Chondrocyte (in vitro differentiated cells): ENCODE measurements around the gene CNOT10. TPM values are rescaled to one million over a fixed set of nuclear protein-coding genes. Genes with fewer than 3 reads are reported as not detected.

Experiments
- DNase-seq: peaks from one replicate; pipeline ENCODE4 v3.0.0; 2021; ENCODE audit warnings: mixed read lengths, low spot score
- H3K27ac Mint-ChIP-seq: one replicate; pipeline ENCODE4 v1.8.0; 2021; ENCODE audit warnings: mild to moderate bottlenecking, moderate library complexity, mixed read lengths; ENCODE audit not compliant: unreplicated experiment
- H3K27me3 Mint-ChIP-seq: 2 replicates; pipeline ENCODE4 v1.8.0; 2021; ENCODE audit warnings: low read depth, mixed read lengths
- H3K36me3 Mint-ChIP-seq: 2 replicates; pipeline ENCODE4 v1.8.0; 2021; ENCODE audit warnings: low read depth, mixed read lengths
- H3K4me1 Mint-ChIP-seq: 2 replicates; pipeline ENCODE4 v1.8.0; 2021; ENCODE audit warnings: low read depth, mild to moderate bottlenecking, mixed read lengths
- H3K4me3 Mint-ChIP-seq: one replicate; pipeline ENCODE4 v1.8.0; 2021; ENCODE audit warnings: mild to moderate bottlenecking, moderate library complexity, mixed read lengths; ENCODE audit not compliant: unreplicated experiment
- H3K9me3 Mint-ChIP-seq: 2 replicates; pipeline ENCODE4 v1.8.0; 2021; ENCODE audit warnings: low read depth, mixed read lengths
- long read RNA-seq: library from polyadenylated mRNA; stranded (forward); transcript quantifications from one replicate; pipeline ENCODE4 v2.0.0, GENCODE V29; 2021
- total RNA-seq: library from RNA; stranded (reverse); gene quantifications from 3 replicates; pipeline ENCODE4 v1.2.1, GENCODE V29; 2021
- TF ChIP-seq, protein P1 (sequence below): fragments of 200-600 bp; sonication (generic); IDR thresholded peaks from 2 replicates; pipeline ENCODE4 v1.5.0; 2021; ENCODE audit warnings: antibody characterized with exemption, mild to moderate bottlenecking, moderate library complexity

Gene CNOT10
- 43.6 to 58.0 TPM (median 49.1 TPM) in 3 replicates for total RNA-seq
- long read RNA-seq, transcript CNOT10-201 (19 exons, 2,815 nt), result major isoform, 16 of 38 reads
- long read RNA-seq, partial matches to known transcripts, result 10 of 38 reads
- long read RNA-seq, other reads (novel, unspliced or antisense), result 12 of 38 reads

- peak within 1 kb of the TSS; percentile 88 for H3K4me3 Mint-ChIP-seq
- no peaks in the 10 kb centered on the region for H3K27me3 Mint-ChIP-seq
- DNase-seq, result peak; percentile 99
- peak within 1 kb of the TSS; percentile 97 for H3K27ac Mint-ChIP-seq
- peaks cover 4% of the 10 kb centered on the region for H3K36me3 Mint-ChIP-seq
- H3K4me1 Mint-ChIP-seq, result peaks cover 30% of the 10 kb centered on the region
- TF ChIP-seq, protein P1, sequence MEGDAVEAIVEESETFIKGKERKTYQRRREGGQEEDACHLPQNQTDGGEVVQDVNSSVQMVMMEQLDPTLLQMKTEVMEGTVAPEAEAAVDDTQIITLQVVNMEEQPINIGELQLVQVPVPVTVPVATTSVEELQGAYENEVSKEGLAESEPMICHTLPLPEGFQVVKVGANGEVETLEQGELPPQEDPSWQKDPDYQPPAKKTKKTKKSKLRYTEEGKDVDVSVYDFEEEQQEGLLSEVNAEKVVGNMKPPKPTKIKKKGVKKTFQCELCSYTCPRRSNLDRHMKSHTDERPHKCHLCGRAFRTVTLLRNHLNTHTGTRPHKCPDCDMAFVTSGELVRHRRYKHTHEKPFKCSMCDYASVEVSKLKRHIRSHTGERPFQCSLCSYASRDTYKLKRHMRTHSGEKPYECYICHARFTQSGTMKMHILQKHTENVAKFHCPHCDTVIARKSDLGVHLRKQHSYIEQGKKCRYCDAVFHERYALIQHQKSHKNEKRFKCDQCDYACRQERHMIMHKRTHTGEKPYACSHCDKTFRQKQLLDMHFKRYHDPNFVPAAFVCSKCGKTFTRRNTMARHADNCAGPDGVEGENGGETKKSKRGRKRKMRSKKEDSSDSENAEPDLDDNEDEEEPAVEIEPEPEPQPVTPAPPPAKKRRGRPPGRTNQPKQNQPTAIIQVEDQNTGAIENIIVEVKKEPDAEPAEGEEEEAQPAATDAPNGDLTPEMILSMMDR, result peak; percentile 62
- no peaks in the 10 kb centered on the region for H3K9me3 Mint-ChIP-seq
Measured at GRCh38 chr3:32684800-32685542, at the start of gene CNOT10. Gene CNOT10, plus strand, starts transcription at chr3:32685188. Its CDS starts 273 bp downstream, at chr3:32685461.

- no peaks in the 10 kb centered on the region for H3K9me3 Mint-ChIP-seq
- H3K4me3 Mint-ChIP-seq, result no peak overlapping the region
- no peak for DNase-seq
- H3K4me1 Mint-ChIP-seq, result peaks cover 6% of the 10 kb centered on the region
- no peaks in the 10 kb centered on the region for H3K36me3 Mint-ChIP-seq
- TF ChIP-seq, protein P1, result no peak
- H3K27me3 Mint-ChIP-seq, result no peaks in the 10 kb centered on the region
- H3K27ac Mint-ChIP-seq, result no peak overlapping the region
Measured at GRCh38 chr3:32640939-32641338, 44.0 kb upstream of the CNOT10 start.

DNA sequence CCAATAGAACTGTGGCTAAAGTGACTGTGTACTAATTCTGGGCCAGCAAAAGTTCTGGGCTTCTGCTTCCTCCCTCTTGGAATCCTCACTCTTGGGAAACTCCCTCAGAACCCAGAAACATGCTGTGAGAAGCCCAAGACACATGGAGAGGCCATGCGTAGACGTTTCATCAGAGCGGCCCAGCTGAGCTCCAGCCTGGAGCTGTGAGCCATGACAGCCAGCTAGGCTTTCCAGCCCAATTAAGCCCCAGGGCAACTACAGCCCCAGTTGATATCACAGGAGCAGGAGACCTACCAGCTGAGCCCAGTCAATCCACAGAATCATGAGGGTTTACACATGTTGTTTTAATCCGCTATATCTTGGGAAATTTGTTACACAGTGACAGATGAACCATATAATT is 43.6 kb upstream of the CNOT10 start:
- no peak overlapping the region for H3K4me3 Mint-ChIP-seq

GRCh38 chr3:32643354-32643753 is 41.6 kb upstream of the CNOT10 start:
- Mint-ChIP-seq H3K36me3 (no peaks in the 10 kb centered on the region), H3K4me3 (no peak overlapping the region), H3K27me3 (no peaks in the 10 kb centered on the region), H3K9me3 (no peaks in the 10 kb centered on the region), H3K27ac (no peak overlapping the region), H3K4me1 (peaks cover 10% of the 10 kb centered on the region)
- no peak for DNase-seq
- TF ChIP-seq, protein P1, result no peak

More for the DNA sequence above, 43.6 kb upstream of the CNOT10 start:
- Mint-ChIP-seq H3K27ac (no peak overlapping the region), H3K4me1 (peaks cover 6% of the 10 kb centered on the region), H3K27me3 (no peaks in the 10 kb centered on the region), H3K36me3 (no peaks in the 10 kb centered on the region), H3K9me3 (no peaks in the 10 kb centered on the region)
- no peak for DNase-seq
- TF ChIP-seq, protein P1, result no peak

DNA sequence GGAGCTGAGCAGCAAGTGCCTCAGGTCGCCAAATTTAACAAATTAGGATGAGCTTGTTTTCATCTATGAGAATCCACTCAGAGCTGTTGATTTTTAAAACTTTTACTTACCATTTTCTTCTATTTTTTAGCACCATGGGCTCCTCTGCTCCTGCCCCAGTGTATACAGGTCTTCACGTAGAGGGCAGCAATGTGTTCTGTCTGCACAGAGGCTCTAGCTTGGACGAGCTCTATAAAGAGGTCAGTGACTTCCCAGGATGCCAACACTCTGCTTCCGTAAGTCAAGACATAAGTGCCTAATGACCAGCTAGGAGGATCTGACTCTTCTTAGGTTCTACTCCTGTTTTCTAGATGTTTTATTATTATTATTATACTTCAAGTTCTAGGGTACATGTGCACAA is 41.2 kb upstream of the CNOT10 start:
- peaks cover 10% of the 10 kb centered on the region for H3K4me1 Mint-ChIP-seq
- H3K36me3 Mint-ChIP-seq, result no peaks in the 10 kb centered on the region
- TF ChIP-seq, protein P1, result no peak
- no peak overlapping the region for H3K27ac Mint-ChIP-seq
- no peak overlapping the region for H3K4me3 Mint-ChIP-seq
- DNase-seq, result no peak
- H3K27me3 Mint-ChIP-seq, result no peaks in the 10 kb centered on the region
- H3K9me3 Mint-ChIP-seq, result no peaks in the 10 kb centered on the region
